Transverse colon (tissue), 4 donors: ENCODE measurements around the gene MRPL52. TPM values are rescaled to one million over a fixed set of nuclear protein-coding genes. Genes with fewer than 3 reads are reported as not detected.

Source experiments
- DNase-seq: peaks from one replicate; pipeline ENCODE4 v3.0.0-alpha.2; 2019
- H3K27ac ChIP-seq, 4 donors: fragments of 200-600 bp; sonication (generic); 2 replicates each; pipeline ENCODE4 v1.5.1; 2016 to 2018; ENCODE audit warnings: inconsistent platforms in 4 of 4
- H3K27me3 ChIP-seq: fragments of 200-600 bp; sonication (generic); 2 replicates; pipeline ENCODE4 v1.5.1; 2017; ENCODE audit warnings: inconsistent platforms
- H3K36me3 ChIP-seq, 4 donors: fragments of 200-600 bp; sonication (generic); 2 replicates each; pipeline ENCODE4 v1.5.1; 2017 to 2019; ENCODE audit warnings: inconsistent platforms in 4 of 4
- H3K4me1 ChIP-seq, 4 donors: fragments of 200-600 bp; sonication (generic); 2 replicates each; pipeline ENCODE4 v1.5.1; 2017 to 2020; ENCODE audit warnings: inconsistent platforms in 4 of 4
- H3K4me3 ChIP-seq, 4 donors: fragments of 200-600 bp; sonication (generic); 1 replicate in 1 of 4; 2 replicates in 3 of 4; pipeline versions ENCODE4 v1.5.1 to v1.6.1; 2017 to 2019; ENCODE audit warnings: inconsistent platforms in 4 of 4
- H3K9me3 ChIP-seq, 2 donors: fragments of 200-600 bp; sonication (generic); 2 replicates each; pipeline ENCODE4 v1.5.1; 2017 to 2019; ENCODE audit warnings: inconsistent platforms in 2 of 2
- EP300 ChIP-seq: sonication (generic); formaldehyde crosslinking; IDR thresholded peaks from one replicate; pipeline ENCODE4 v1.6.1; 2017; ENCODE audit warnings: antibody characterized with exemption, low read depth
- POLR2A ChIP-seq: fragments of 450-650 bp; IDR thresholded peaks from one replicate; pipeline ENCODE4 v1.6.1; 2016; ENCODE audit warnings: antibody characterized with exemption, mild to moderate bottlenecking, moderate library complexity
- POLR2AphosphoS5 ChIP-seq, 3 donors: sonication (generic); formaldehyde crosslinking; IDR thresholded peaks; one replicate each; pipeline ENCODE4 v1.6.1; 2016; ENCODE audit warnings: antibody characterized with exemption in 3 of 3
- WGBS, 2 donors: methylation state at CpG; one replicate each; pipeline ENCODE4 v1.1.5; 2018; ENCODE audit warnings: low coverage in 1 of 2; 5-methylcytosine and 5-hydroxymethylcytosine counted together
- in situ Hi-C, 4 donors: fragments of 200-750 bp; cut with MboI; loops; one replicate each; pipeline versions ENCODE4 v1.15.0 to v1.15.1; 2017; ENCODE audit warnings: low sequenced_read_pairs in 3 of 4, low pct_ligation_motif_present in 1 of 4, low pct_unique_long_range_greater_than_20kb in 1 of 4
- intact Hi-C: fragments of 100-400 bp; cut with DNase I; formaldehyde crosslinking; loops from one replicate; pipeline ENCODE4 v1.15.1; 2023; ENCODE audit warnings: low total_unique reads
- total RNA-seq, 4 donors: library from RNA; depleted of rRNA; stranded (reverse); fragments of >200 nt; gene quantifications; one replicate each; pipeline ENCODE4 v1.1.0, GENCODE V29; 2016
- TF ChIP-seq, protein P1 (sequence below), 5 experiments: fragments of 200-600 bp in 3 of 5; fragments of 450-650 bp in 2 of 5; sonication (generic) in 3 of 5; IDR thresholded peaks; 1 replicate in 2 of 5; 2 replicates in 3 of 5; pipeline ENCODE4 v1.5.1; 2016 to 2017; ENCODE audit warnings: antibody characterized with exemption in 5 of 5, inconsistent platforms in 3 of 5, mild to moderate bottlenecking in 2 of 5, moderate library complexity in 1 of 5

MRPL52 gene
- total RNA-seq, 4 donors from 2014 or later: 7.5 to 44.3 (median 23.8) TPM; not detected in 1

- Histone ChIP-seq H3K9me3 (no peaks in the 10 kb centered on the region), H3K36me3 (no peaks in the 10 kb centered on the region), H3K27me3 (no peaks in the 10 kb centered on the region), H3K4me3 (no peak overlapping the region), H3K4me1 (no peaks in the 10 kb centered on the region), H3K27ac (no peak overlapping the region)
- peak; percentile 30 for DNase-seq
- 69 to 75% methylated on average over 2 to 7 of the region's 7 CpGs for WGBS, 2 donors
- in situ Hi-C loops: no loop called here
- TF ChIP-seq, protein P1, sequence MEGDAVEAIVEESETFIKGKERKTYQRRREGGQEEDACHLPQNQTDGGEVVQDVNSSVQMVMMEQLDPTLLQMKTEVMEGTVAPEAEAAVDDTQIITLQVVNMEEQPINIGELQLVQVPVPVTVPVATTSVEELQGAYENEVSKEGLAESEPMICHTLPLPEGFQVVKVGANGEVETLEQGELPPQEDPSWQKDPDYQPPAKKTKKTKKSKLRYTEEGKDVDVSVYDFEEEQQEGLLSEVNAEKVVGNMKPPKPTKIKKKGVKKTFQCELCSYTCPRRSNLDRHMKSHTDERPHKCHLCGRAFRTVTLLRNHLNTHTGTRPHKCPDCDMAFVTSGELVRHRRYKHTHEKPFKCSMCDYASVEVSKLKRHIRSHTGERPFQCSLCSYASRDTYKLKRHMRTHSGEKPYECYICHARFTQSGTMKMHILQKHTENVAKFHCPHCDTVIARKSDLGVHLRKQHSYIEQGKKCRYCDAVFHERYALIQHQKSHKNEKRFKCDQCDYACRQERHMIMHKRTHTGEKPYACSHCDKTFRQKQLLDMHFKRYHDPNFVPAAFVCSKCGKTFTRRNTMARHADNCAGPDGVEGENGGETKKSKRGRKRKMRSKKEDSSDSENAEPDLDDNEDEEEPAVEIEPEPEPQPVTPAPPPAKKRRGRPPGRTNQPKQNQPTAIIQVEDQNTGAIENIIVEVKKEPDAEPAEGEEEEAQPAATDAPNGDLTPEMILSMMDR (IDR thresholded peaks at IDR 0.05): no peak
- TF ChIP-seq EP300 (no peak), POLR2A (no peak)
- intact Hi-C loops: no loop called here
Measured at GRCh38 chr14:22794551-22794951, 35.1 kb upstream of the MRPL52 start.

GRCh38 chr14:22796087-22796707 is 33.5 kb upstream of the MRPL52 start:
- no peaks in the 10 kb centered on the region for H3K27me3 ChIP-seq
- TF ChIP-seq POLR2AphosphoS5 (IDR thresholded peaks at IDR 0.05): no peak
- TF ChIP-seq POLR2A: no peak
- TF ChIP-seq, protein P1 (IDR thresholded peaks at IDR 0.05): no peak
- TF ChIP-seq EP300: no peak
- 41% methylated on average over 5 of the region's 5 CpGs; no CpG with 5 or more reads in 1 of the 2 donors for WGBS, 2 donors
- intact Hi-C loops (no loop called here), in situ Hi-C loops (no loop called here)
- no peaks in the 10 kb centered on the region for H3K4me1 ChIP-seq
- no peaks in the 10 kb centered on the region for H3K9me3 ChIP-seq
- DNase-seq: no peak
- H3K36me3 ChIP-seq: no peaks in the 10 kb centered on the region
- no peak overlapping the region for H3K4me3 ChIP-seq
- H3K27ac ChIP-seq: peak overlapping the region in 1 of 4 donors; percentile 25

DNA sequence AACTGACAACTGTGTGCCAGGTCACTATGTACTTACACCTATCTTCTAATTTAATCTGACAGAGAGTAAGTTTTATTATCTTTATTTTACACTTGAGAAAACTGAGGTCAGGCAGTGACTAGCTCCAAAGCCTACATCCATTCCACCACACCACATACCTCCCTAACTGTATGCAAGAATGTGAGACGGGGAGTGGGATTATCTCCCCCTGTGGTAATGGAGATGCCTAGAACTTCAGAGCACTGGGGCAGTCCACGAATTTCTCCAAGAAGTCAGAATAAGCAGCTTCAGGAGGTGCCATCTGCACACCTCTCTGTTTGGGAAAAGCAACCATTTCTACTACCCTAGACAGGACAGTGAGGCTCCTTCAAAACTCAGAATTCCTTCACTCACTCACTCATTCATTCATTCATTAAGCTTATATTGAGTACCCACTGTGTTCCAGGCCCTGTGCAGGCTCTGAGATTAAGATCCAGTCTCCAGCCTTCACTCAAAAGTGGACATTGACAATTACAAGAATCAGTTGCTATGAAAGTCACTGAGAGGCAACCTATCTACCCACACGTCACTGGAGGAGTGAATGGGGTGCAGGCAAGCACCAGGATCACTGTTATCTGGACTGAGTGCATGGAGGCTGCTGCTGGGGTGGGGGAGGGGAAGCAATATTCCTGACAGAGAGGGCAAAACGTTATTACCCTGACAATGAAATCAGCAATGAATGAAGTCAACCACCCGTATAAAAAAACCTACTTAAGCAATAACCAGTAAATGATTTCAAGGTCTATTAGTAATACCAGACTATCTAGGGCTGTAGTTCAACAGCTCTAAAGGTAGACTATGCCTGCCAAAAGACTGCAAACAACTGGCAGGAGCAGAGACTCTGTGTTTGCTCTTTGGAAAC is 32.4 kb upstream of the MRPL52 start:
- no peak for DNase-seq

DNA sequence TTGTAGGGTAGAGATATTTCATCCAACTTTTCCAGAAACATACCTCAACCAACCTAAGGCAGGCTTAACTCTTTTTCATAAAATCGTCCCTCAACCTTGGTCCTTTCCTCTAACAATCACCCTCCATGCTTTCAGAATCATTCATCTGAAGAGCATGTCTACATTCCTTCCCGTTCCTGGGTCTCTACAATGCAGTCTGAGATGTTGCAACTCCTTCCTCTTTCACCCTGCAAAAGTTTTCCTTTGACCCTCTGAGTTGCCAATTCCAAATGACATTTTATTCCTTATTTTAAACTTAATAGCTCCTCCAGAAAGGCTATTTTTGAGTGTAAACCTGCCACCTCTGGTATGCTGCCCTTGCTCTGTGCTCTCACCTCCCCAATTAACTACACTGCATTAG is 31.2 kb upstream of the MRPL52 start:
- no peaks in the 10 kb centered on the region for H3K27me3 ChIP-seq
- no peak for DNase-seq
- no peaks in the 10 kb centered on the region for H3K36me3 ChIP-seq
- H3K4me3 ChIP-seq: no peak overlapping the region
- no peak overlapping the region for H3K27ac ChIP-seq
- TF ChIP-seq POLR2A (no peak), EP300 (no peak), POLR2AphosphoS5 (IDR thresholded peaks at IDR 0.05) (no peak)
- TF ChIP-seq, protein P1 (IDR thresholded peaks at IDR 0.05): no peak
- in situ Hi-C loops: no loop called here
- 55 to 66% methylated on average over 2 of the region's 2 CpGs for WGBS, 2 donors
- H3K9me3 ChIP-seq: no peaks in the 10 kb centered on the region
- intact Hi-C loops: no loop called here
- no peaks in the 10 kb centered on the region for H3K4me1 ChIP-seq

More for the DNA sequence above, 32.4 kb upstream of the MRPL52 start:
- H3K4me3 ChIP-seq: no peak overlapping the region
- H3K36me3 ChIP-seq: no peaks in the 10 kb centered on the region
- no peak for TF ChIP-seq POLR2A
- TF ChIP-seq, protein P1 (IDR thresholded peaks at IDR 0.05): no peak
- no peak for TF ChIP-seq POLR2AphosphoS5 (IDR thresholded peaks at IDR 0.05)
- no peak for TF ChIP-seq EP300
- no peaks in the 10 kb centered on the region for H3K4me1 ChIP-seq
- WGBS, 2 donors: 48 to 50% methylated on average over 2 to 5 of the region's 5 CpGs
- intact Hi-C loops: no loop called here
- in situ Hi-C loops: no loop called here
- no peaks in the 10 kb centered on the region for H3K9me3 ChIP-seq
- no peaks in the 10 kb centered on the region for H3K27me3 ChIP-seq
- no peak overlapping the region for H3K27ac ChIP-seq
